HCEC 1CT (cell line): ENCODE measurements around the gene LMO7.

Source experiments
- DNase-seq: peaks from one replicate; pipeline ENCODE4 v3.0.0-alpha.2; 2017

Gene LMO7

GRCh38 chr13:75907044-75907443, 270.9 kb downstream of the LMO7 start:
- DNase-seq, result no peak

- DNase-seq, result no peak
Measured at GRCh38 chr13:75908141-75908540, 272.0 kb downstream of the LMO7 start.
